Stimulated activated CD8-positive, alpha-beta memory T cell treated with anti-CD3 and anti-CD28 coated beads, Interleukin-7, amount 100 ng/mL, for 4 hours (primary cell): ENCODE data around the gene TCTN1.

ENCODE experiments used
- DNase-seq, 2 donors: peaks; one replicate each; pipeline ENCODE4 v3.0.0-alpha.2; 2020; ENCODE audit warnings: low read depth in 2 of 2

TCTN1 gene

DNA sequence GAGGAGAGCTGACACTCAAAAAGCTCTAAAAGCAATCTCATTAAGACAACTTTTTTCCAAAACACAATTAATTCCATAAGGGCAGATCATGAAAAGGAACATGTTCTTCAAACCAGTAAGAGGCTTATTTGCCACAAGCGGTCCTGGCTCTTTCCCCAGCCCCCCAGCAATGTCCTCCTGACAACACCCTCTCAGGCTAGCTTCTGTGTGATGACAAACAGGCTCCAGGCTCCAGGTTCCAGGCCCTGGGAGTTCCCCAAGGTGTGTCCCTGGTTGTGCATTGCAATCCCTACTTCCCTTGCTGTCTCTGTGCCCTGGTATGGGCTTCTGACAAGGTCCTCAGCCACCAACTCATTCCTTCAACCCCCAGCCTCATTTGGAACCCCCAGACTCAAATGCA lies 66.1 kb downstream of the TCTN1 start:
- no peak for DNase-seq

- DNase-seq: no peak
Measured at GRCh38 chr12:110683888-110684287, 70.0 kb downstream of the TCTN1 start.

DNA sequence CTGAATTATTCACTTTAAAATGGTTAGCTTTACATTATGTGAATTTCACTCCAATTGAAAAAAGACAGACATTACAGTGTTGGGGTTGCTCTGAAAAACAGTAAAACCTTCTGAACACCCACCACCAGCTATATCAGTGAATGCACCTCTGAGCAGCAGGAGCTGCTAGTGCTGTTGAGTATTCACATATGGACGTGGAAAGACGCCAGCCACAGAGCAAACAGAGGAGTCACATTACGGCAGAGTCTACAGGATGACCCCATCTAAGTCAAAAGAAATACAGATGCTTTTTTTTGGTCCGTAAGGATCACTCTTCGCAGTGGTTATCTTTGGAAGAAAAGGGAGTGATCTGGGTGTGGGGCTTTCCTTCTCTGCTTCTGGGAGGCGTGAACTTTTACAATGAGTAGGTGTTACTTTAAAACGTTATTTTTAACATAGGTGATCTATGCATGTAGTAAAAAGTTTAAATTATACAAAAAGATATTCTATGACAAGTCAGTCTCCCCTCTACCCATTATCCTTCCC lies 70.4 kb downstream of the TCTN1 start:
- DNase-seq: no peak

- DNase-seq: no peak
Measured at GRCh38 chr12:110686294-110686903, 72.5 kb downstream of the TCTN1 start.

DNA sequence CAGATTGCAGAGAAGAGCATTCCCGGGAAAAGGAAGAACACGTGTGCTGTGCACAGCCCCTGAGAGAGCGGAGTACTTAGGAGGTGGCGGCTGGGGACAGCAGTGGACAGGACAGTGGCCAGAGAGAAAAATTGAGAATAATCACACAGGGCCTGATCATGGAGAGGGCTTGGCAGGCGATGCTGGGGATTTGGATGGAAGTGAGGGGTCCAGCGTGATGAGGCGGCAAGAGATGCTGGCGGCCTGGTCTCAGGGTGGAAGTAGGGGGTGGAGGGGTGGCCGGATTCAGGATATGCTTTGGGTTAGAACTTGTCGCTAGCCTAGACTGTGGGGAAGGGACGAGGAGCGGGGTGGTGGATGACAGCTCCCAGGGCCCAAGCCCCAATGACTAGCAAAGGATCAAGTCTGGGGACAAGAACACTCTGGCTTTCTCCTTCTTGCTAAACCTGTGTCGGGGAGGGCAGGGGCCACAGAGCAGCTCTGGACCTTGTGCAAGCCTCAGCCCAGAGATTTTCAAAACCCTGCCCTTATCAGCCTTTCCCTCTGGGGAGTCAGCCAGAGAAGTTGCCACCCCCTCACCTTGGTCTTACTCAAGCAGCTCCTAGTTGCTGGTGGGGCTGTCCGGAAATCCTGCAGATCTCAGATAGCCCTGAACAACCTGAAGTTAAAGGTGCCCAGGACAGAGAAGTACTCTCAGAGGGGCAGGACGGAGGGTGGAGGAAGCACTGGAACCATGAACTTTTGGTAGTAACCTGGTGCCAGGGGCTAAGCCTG lies 73.7 kb downstream of the TCTN1 start:
- no peak for DNase-seq

DNA sequence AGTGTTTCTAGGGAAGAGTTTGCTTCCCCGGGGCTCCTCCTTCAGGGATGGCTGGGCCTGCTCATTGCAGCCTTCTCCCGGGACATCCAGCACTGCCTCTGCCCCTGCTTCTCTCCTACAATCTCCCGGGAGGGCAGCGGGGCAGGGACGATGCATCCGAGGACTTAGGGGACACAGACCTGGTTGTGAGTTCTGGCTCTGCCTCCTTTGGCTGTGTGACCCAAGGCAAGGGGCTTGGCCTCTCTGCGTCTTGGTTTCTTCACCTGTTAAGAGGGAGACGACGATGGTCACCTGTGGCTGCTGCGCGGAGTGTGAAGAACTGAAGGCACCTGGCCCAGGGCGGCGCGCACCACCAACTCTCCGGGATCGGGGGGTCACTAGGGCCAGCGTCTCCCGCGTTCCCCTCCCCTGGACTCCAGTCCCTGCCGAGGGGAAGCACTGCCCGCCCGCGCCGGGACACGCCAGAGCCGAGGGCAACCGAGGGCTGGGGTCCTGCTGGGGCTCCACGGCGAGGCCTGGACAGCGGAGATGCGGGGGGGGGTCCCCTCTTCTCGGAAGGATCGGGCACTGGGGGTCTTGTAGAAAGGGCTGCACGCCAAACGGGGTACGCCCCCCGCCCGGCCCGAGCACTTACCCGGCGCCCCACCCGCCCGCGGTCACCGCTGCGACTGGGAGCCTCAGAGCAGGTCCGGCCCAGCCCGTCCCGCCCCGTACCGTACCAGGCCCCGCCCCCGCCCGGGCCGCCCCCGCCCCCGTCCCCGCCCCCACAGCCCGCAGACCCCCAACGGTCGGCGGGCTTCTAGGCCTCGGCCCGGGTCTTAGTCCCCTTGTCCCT lies 74.7 kb downstream of the TCTN1 start, which contains the start of gene HVCN1:
Gene HVCN1, minus strand, starts transcription at position 670 of the 835 bp plus-strand sequence. CDS start 5,870 bp downstream, outside the sequence.
- peak in 1 of 2 donors; percentile 41 for DNase-seq

GRCh38 chr12:110689281-110690126 lies 75.6 kb downstream of the TCTN1 start:
- peak in 1 of 2 donors; percentile 26 for DNase-seq

DNA sequence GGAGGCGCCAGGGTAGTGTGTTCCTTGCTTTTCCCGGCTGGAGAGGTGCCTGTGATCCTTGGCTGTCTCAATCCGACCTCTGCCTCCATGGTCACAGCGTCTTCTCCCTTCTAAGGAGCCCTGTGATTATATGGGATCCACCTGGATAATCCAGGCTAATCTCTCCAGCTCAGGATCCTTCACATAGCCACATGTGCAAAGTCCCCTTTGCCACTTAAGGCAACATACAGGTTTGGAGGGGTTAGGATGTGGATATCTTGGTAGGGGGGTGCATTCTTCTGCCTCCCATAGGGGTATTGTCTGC lies 76.2 kb downstream of the TCTN1 start:
- DNase-seq: no peak

GRCh38 chr12:110693731-110694130 lies 79.8 kb downstream of the TCTN1 start:
- no peak for DNase-seq

DNA sequence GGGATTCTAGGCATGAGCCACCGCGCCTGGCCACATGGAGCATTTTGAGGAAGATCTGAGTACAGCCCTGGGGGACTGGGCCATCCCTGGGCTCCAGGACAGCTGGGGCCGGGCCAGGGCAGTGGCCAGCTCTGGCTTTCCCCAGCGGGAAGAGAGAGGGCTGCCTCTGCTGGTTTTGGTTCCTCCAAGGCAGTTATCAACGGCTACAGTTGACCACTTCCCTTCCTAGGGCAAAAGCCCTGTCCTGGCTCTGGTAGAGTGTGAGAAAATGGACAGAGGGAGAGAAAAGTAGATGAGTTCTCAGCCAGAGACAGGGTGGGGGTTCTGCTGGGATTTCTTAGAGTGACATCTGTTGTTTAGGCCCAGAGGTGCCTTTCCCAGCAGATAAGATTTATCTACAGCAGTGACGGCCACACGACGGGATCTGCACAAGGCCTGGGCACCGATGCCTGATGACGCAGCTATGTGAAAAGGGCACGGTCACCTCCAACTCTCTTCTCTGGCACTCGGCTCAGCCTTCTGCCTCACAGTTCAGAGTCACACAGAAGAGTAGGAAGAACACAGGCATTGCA lies 80.5 kb downstream of the TCTN1 start:
- no peak for DNase-seq

- no peak for DNase-seq
Measured at GRCh38 chr12:110696283-110696682, 82.4 kb downstream of the TCTN1 start.

- no peak for DNase-seq
Measured at GRCh38 chr12:110697236-110697635, 83.3 kb downstream of the TCTN1 start.

DNA sequence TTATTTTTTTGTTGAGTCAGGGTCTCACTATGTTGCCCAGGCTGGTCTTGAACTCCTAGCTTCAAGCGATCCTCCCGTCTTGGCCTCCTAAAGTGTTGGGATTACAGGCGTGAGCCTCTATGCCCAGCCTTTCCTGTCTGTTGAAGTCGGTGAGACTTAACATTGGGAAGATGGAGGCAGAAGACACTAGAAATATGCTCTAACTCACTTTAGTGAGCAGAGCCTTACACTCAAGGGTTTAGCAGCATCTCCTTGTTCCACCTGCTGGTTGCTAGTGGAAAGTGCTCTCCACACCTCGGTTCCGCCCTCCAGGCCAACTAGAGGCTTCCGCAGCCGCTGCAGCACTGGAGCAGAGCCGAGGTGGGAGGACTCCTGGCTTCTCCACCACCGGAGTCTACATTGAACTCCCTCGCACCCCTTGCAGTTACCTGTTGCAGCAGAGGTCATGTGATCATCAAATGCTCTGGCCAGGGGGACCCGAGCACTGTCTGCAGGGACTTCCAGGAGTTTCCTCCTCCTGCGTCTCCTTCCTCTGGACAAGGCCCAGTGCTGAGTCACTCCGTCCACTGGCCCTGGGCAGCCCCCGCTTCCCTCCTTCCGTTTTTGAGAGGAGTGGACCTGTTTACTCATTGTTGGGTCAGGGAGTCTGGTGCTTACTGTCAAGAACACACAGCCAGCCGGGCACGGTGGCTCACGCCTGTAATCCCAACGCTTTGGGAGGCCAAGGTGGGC lies 84.4 kb downstream of the TCTN1 start:
- peak; percentile 51 to 59 for DNase-seq
